Prostate gland (tissue), 2 donors: ENCODE measurements around the gene STAB2.

Experiments used
- CTCF ChIP-seq, 4 experiments: fragments of 200-600 bp in 2 of 4; fragments of 450-650 bp in 2 of 4; sonication (generic) in 2 of 4; IDR thresholded peaks; 1 replicate in 3 of 4; 2 replicates in 1 of 4; pipeline ENCODE4 v1.5.1; 2016 to 2019; ENCODE audit warnings: antibody characterized with exemption in 4 of 4, mild to moderate bottlenecking in 2 of 4, moderate library complexity in 2 of 4
- POLR2AphosphoS5 ChIP-seq: sonication (generic); formaldehyde crosslinking; IDR thresholded peaks from one replicate; pipeline ENCODE4 v1.6.1; 2017; ENCODE audit warnings: antibody characterized with exemption

- no peak for TF ChIP-seq POLR2AphosphoS5
- no peak for TF ChIP-seq CTCF (IDR thresholded peaks at IDR 0.05)
Observed at GRCh38 chr12:103652808-103653207, 65.7 kb downstream of the STAB2 start.
